Stimulated activated CD4-positive, alpha-beta T cell treated with anti-CD3 and anti-CD28 coated beads, Interleukin-12 subunit alpha, Interleukin-12 subunit beta, amount 100 ng/mL, for 24 hours (primary cell): Measurements from ENCODE around the gene MED27.

Source experiments
- DNase-seq, 2 experiments: peaks; one replicate each; pipeline ENCODE4 v3.0.0-alpha.2; 2020; ENCODE audit warnings: low read depth in 2 of 2

MED27 gene

DNA sequence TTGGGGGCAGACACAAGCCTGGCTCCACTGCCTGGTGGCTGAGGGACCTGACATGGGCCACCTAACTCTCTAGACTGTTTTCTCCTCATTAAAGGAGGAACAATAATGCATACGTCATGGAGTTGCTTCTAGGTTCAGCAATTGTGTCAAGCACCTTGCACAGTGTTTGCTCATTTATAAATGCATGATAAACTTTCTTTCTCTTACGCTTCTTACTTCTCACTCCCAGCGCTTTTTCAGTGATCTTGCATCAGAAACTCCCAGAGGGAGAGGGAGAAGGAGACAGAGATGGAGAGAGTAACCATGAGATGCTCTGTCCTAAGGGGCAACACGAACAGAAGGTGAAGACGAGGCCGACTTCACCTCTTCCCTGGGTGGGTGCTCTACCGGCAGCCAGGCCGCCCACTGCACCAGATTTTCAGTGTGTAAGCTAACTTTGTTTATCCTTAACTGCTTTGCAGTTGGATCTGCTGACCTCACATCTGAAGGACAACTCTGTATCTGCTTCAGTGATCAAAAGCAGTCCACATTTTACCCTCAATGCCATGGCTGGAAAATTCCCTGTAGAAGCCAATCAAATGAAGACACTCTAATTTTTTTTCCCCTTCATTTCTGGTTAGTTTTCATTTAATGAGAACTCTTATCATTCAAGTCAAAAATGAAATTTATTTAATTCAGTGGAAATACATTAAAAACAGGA is 35.3 kb downstream of the MED27 start:
- no peak for DNase-seq

DNA sequence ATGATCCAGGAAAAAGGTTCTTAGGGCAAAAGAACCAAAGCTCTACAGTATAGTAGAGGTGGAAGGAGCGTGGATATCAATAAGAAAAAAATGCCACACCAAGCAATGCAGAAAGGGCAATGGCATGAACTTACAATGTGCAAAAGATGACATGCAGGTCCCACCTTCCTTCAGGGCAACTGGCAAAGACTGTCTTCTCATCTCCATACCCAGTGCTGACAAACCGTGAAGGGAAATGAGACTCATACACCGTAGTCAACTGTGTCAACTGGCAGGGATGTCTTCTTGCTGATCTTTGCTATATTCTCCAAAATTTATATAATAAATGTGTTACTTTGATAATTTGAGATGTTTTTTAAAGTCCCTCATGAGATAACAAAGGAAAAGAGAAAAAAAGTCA is 36.0 kb downstream of the MED27 start:
- no peak for DNase-seq

- DNase-seq = no peak
Measured at GRCh38 chr9:132042324-132042723, 37.3 kb downstream of the MED27 start.

GRCh38 chr9:132041798-132042197 is 37.9 kb downstream of the MED27 start:
- no peak for DNase-seq

GRCh38 chr9:132040808-132041207 is 38.9 kb downstream of the MED27 start:
- no peak for DNase-seq

DNA sequence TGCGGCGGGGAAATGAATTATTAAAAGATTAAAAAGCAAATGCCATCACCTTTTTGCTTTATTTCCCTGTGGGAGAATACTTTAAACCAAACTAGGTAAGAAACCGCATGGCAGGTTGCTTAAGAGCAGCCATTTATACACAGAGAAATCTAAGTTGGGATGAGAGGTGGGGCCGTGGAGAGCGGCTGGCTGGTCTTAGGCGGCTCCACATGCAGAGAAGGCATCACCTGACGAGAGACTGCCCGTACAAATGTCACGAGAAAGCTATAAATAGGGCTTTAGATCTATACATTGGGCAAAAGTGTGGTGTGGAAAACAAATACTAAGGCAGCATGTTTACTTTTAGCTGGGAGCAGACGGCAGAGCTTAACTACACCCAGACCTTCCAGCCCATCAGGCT is 39.4 kb downstream of the MED27 start:
- DNase-seq = no peak

GRCh38 chr9:132039284-132039683 is 40.4 kb downstream of the MED27 start:
- no peak for DNase-seq

- no peak for DNase-seq
Measured at GRCh38 chr9:132037458-132037857, 42.2 kb downstream of the MED27 start.

DNA sequence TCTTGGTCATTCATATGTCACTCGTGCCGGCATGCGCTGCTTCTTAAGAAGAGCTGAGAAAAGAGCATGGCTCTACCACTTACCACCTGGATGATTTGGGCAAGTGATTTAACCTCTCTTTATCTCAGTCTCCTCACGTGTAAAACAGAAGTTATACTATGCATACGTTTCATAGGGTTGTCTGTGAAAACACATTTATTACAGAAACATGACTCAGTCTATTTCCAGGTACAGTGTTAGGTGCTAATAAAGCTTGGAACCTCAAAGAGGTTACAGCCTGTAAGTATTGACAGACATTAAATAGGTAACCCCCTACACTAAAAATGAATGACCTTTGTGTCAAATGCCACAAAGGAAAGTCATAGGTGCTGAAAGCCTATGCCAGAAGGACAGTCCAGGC is 43.1 kb downstream of the MED27 start:
- no peak for DNase-seq

DNA sequence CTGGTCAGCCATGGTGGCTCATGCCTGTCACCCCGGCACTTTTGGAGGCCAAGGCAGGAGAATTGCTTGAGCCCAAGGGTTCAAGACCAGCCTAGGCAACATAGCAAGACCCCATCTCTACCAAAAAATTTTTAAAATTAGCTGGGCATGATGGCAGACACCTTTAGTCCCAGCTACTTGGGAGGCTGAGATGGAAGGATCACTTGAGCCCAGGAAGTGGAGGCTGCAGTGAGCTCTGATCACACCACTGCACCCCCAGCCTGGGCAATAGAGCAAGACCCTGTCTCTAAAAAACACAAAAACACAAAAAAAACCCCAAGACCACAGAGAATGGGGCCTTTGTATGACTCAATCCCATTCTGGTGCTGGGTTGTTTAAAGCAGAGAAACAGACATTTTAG is 44.0 kb downstream of the MED27 start:
- DNase-seq = no peak

GRCh38 chr9:132032238-132032950 is 47.3 kb downstream of the MED27 start:
- no peak for DNase-seq

GRCh38 chr9:132031467-132032237 is 48.0 kb downstream of the MED27 start:
- DNase-seq = no peak

DNA sequence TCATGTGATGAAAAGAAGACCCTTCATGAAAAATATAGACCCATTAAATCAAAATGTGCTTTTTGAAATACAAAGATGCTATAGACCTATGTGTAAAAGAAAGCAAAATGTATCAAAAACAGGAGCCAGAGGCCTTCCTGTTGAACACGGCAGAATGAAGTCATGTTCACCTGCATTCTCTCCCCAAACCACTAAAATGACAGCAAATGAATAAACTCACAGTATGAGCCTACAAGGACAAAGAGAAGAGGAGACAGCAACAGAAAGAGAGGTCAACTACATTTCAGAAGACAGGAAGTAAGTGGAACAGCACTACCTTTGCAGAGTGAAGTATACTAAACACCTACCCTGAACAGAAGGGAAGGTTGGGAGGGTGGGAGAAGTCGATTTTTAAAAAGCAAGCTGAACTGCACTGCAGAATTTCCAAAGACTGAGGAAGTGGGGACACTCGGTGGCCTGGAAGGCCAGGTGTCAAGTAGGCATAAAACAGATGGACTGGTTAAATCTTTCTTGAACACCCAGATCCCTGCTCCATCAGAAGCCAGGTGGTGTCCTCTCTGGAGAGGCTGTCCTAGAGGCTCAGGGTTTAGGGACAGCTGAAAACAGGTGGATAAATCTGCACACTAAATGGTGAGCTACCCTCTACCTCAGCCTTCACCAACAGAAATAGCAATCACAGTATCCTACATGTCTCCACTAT is 48.9 kb downstream of the MED27 start:
- no peak for DNase-seq

- DNase-seq = no peak
Measured at GRCh38 chr9:132027752-132028663, 51.7 kb downstream of the MED27 start.

DNA sequence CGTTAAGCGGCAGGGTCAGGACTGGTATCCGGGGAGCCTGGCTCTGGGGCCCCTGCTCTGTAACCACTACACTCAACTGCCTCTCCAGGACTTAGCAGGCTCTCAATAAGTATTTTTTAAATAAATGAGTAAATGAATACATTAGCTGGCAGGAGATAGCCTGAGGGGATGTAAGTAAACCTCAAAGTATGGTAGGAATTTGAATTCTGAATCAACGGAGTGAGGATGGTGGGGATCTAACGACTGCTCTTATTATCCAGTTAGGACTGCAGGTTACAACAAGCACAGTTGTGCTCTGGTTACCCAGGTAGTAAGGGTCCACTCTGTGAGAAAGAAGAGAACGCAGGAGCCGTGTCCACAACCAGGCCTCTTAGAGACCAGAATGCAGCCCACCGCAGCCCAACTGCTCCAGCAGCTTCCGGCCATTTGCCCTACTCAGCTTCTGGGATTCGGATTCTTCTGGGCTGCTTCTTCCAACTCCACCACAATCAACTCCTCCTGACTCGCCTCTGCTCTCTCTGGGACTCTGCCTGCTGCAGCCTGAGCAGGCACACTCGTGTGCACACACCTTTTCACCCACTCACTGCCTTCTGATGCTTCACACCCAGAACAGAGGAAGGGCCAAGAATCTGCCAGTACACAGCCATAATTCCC is 52.6 kb downstream of the MED27 start:
- DNase-seq = no peak

- DNase-seq = no peak
Measured at GRCh38 chr9:132025766-132026165, 53.9 kb downstream of the MED27 start.

- DNase-seq = no peak
Measured at GRCh38 chr9:132024589-132024988, 55.1 kb downstream of the MED27 start.

- DNase-seq = no peak
Measured at GRCh38 chr9:132023419-132024180, 56.1 kb downstream of the MED27 start.

- DNase-seq = no peak
Measured at GRCh38 chr9:132020820-132021510, 58.7 kb downstream of the MED27 start.
